A549 (cell line): ENCODE measurements around the gene MLX. TPM values are rescaled to one million over a fixed set of nuclear protein-coding genes. Genes with fewer than 3 reads are reported as not detected.

Experiments
- ATAC-seq, 2 experiments: fragments of 200-7000 bp in 1 of 2; fragments of >200 bp in 1 of 2; cut with Nextera tagmentation in 1 of 2; cut with Tn5 transposase in 1 of 2; 3 replicates each; pipeline versions ENCODE4 v1.8.0 to v1.9.1; 2018 to 2020; ENCODE audit warnings: mild to moderate bottlenecking in 1 of 2, moderate library complexity in 1 of 2
- CTCF ChIA-PET: fragments of 300-600 bp; sonication (Branson Sonifier 250); formaldehyde crosslinking; extraction: SDS; loops from one replicate; lab custom pipeline; 2021; ENCODE audit warnings: antibody characterized with exemption, inconsistent platforms; lab: Yijun Ruan, JAX
- POLR2A ChIA-PET: fragments of 350-600 bp; formaldehyde crosslinking; extraction: SDS; loops from one replicate; lab custom pipeline; 2021; ENCODE audit warnings: antibody characterized with exemption, inconsistent platforms; lab: Yijun Ruan, JAX
- DNase-seq, 2 experiments: peaks; one replicate each; pipeline versions ENCODE4 v3.0.0 to v3.0.0-alpha.2; 2011 to 2016; ENCODE audit warnings: low read depth in 1 of 2, low spot score in 1 of 2
- FAIRE-seq: peaks from 2 replicates; lab custom pipeline; 2011; peaks lifted over from hg19 to GRCh38; lab: Jason Lieb, UNC
- H3K27ac ChIP-seq, 2 experiments: fragments of >200 bp; sonication (Bioruptor Twin); formaldehyde crosslinking; 3 replicates each; pipeline ENCODE4 v1.5.1; 2016 to 2017
- H3K4me1 ChIP-seq: fragments of >200 bp; sonication (Bioruptor Twin); formaldehyde crosslinking; 3 replicates; pipeline ENCODE4 v1.6.1; 2016
- H3K4me2 ChIP-seq: fragments of >200 bp; sonication (Bioruptor Twin); formaldehyde crosslinking; 3 replicates; pipeline ENCODE4 v1.6.1; 2016
- H3K4me3 ChIP-seq: fragments of >200 bp; sonication (Bioruptor Twin); formaldehyde crosslinking; 3 replicates; pipeline ENCODE4 v1.5.1; 2016
- H3K9me3 ChIP-seq: fragments of >200 bp; sonication (Bioruptor Twin); formaldehyde crosslinking; 3 replicates; pipeline ENCODE4 v1.6.1; 2016
- BHLHE40 ChIP-seq: IDR thresholded peaks from 2 replicates; pipeline ENCODE4 v1.6.1; 2012; ENCODE audit warnings: low read depth, low read length, inconsistent platforms
- CBX2 ChIP-seq: fragments of 200-600 bp; sonication (generic); IDR thresholded peaks from 2 replicates; pipeline ENCODE4 v1.6.1; 2016; ENCODE audit warnings: low read depth, mild to moderate bottlenecking, borderline replicate concordance
- CBX8 ChIP-seq: fragments of 200-600 bp; sonication (generic); IDR thresholded peaks from 2 replicates; pipeline ENCODE4 v1.6.1; 2016
- CTCF ChIP-seq: fragments of >200 bp; sonication (Bioruptor Twin); formaldehyde crosslinking; IDR thresholded peaks from 3 replicates; pipeline ENCODE4 v1.5.1; 2016
- E2F6 ChIP-seq: IDR thresholded peaks from 2 replicates; pipeline ENCODE4 v1.6.1; 2012; ENCODE audit warnings: low read depth, borderline replicate concordance
- EHF ChIP-seq: fragments of 250-450 bp; sonication (Bioruptor Pico); IDR thresholded peaks from 2 replicates; pipeline ENCODE4 v1.5.0; 2020; ENCODE audit warnings: mild to moderate bottlenecking
- EHMT2 ChIP-seq: fragments of 200-600 bp; sonication (generic); IDR thresholded peaks from 2 replicates; pipeline ENCODE4 v1.6.1; 2016; ENCODE audit warnings: antibody characterized with exemption, low read depth, mild to moderate bottlenecking, moderate library complexity
- ESRRA ChIP-seq: fragments of 150-350 bp; IDR thresholded peaks from 2 replicates; pipeline ENCODE4 v1.6.1; 2014; ENCODE audit warnings: mild to moderate bottlenecking, low read length, borderline replicate concordance
- FOXS1 ChIP-seq: fragments of 250-450 bp; sonication (Bioruptor Pico); IDR thresholded peaks from 2 replicates; pipeline ENCODE4 v1.5.0; 2020; ENCODE audit warnings: mild to moderate bottlenecking, moderate library complexity
- HOXB13 ChIP-seq: fragments of 250-450 bp; sonication (Bioruptor Pico); IDR thresholded peaks from 2 replicates; pipeline ENCODE4 v1.5.0; 2020; ENCODE audit warnings: low read depth, mild to moderate bottlenecking, moderate library complexity
- HOXB5 ChIP-seq: fragments of 250-450 bp; sonication (Bioruptor Pico); IDR thresholded peaks from 2 replicates; pipeline ENCODE4 v1.5.0; 2020; ENCODE audit warnings: mild to moderate bottlenecking, moderate library complexity
- JUNB ChIP-seq: fragments of >200 bp; sonication (Bioruptor Twin); formaldehyde crosslinking; IDR thresholded peaks from 2 replicates; pipeline ENCODE4 v1.6.1; 2016
- KDM1A ChIP-seq: fragments of 200-600 bp; sonication (generic); IDR thresholded peaks from 2 replicates; pipeline ENCODE4 v1.6.1; 2016; ENCODE audit warnings: low read depth, mild to moderate bottlenecking
- KDM5A ChIP-seq: fragments of 200-600 bp; sonication (generic); IDR thresholded peaks from 2 replicates; pipeline ENCODE4 v1.6.1; 2016; ENCODE audit warnings: antibody characterized with exemption, mild to moderate bottlenecking
- MAFK ChIP-seq: fragments of 450-650 bp; IDR thresholded peaks from 2 replicates; pipeline ENCODE4 v1.6.1; 2014; ENCODE audit not compliant: partially characterized antibody
- MAX ChIP-seq: IDR thresholded peaks from 2 replicates; pipeline ENCODE4 v1.6.1; 2012
- MYC ChIP-seq: IDR thresholded peaks from 2 replicates; pipeline ENCODE4 v1.6.1; 2012; ENCODE audit warnings: mild to moderate bottlenecking, inconsistent platforms, low read length, improper control_type of control experiment, borderline replicate concordance
- NPAS2 ChIP-seq: fragments of 250-450 bp; sonication (Bioruptor Pico); IDR thresholded peaks from 2 replicates; pipeline ENCODE4 v1.8.0; 2022; ENCODE audit warnings: mild to moderate bottlenecking, moderate library complexity, borderline replicate concordance
- PHF8 ChIP-seq: fragments of 200-600 bp; sonication (generic); IDR thresholded peaks from 2 replicates; pipeline ENCODE4 v1.6.1; 2016; ENCODE audit warnings: low read depth, mild to moderate bottlenecking, antibody characterized with exemption, moderate library complexity, borderline replicate concordance
- POLR2A ChIP-seq: IDR thresholded peaks from 2 replicates; pipeline ENCODE4 v1.6.1; 2012; ENCODE audit warnings: mild to moderate bottlenecking, low read length
- RARB ChIP-seq: fragments of 250-450 bp; sonication (Bioruptor Pico); IDR thresholded peaks from 2 replicates; pipeline ENCODE4 v1.8.0; 2021; ENCODE audit warnings: mild to moderate bottlenecking, moderate library complexity
- RFX5 ChIP-seq: fragments of 450-650 bp; IDR thresholded peaks from 2 replicates; pipeline ENCODE4 v1.7.1; 2014; ENCODE audit warnings: antibody characterized with exemption, mild to moderate bottlenecking, moderate library complexity
- RNF2 ChIP-seq: fragments of 200-600 bp; sonication (generic); IDR thresholded peaks from 2 replicates; pipeline ENCODE4 v1.6.1; 2016; ENCODE audit warnings: low read depth, mild to moderate bottlenecking, antibody characterized with exemption, moderate library complexity, borderline replicate concordance
- TFCP2L1 ChIP-seq: fragments of 250-450 bp; sonication (Bioruptor Pico); IDR thresholded peaks from 2 replicates; pipeline ENCODE4 v1.5.0; 2021; ENCODE audit warnings: mild to moderate bottlenecking
- TP53 ChIP-seq: fragments of 250-450 bp; sonication (Bioruptor Pico); IDR thresholded peaks from 2 replicates; pipeline ENCODE4 v1.5.0; 2021; ENCODE audit warnings: mild to moderate bottlenecking, moderate library complexity
- ZFP36 ChIP-seq: fragments of 450-650 bp; IDR thresholded peaks from 2 replicates; pipeline ENCODE4 v1.6.1; 2014; ENCODE audit warnings: borderline replicate concordance; ENCODE audit not compliant: partially characterized antibody
- WGBS: methylation state at CpG from one replicate; pipeline ENCODE4 v1.1.6; 2017; ENCODE audit errors: missing lambda C conversion rate; 5-methylcytosine and 5-hydroxymethylcytosine counted together
- polyA plus RNA-seq, 4 experiments: library from polyadenylated mRNA; depleted of rRNA in 3 of 4; stranded (reverse); fragments of >200 nt; fragmentation: RNase III in 1 of 4; extraction: RNeasy Plus Mini Kit Qiagen cat#74134 plus additional on column Dnase treatment in 1 of 4; gene quantifications; 2 replicates in 3 of 4; 3 replicates in 1 of 4; pipeline ENCODE4 v1.2.3, GENCODE V29; 2011 to 2017

MLX gene
- polyA plus RNA-seq, 2 of the 4 experiments (the other 2 are of a cell fraction) = 46.3 to 48.0 TPM

- FAIRE-seq (no peak), DNase-seq (peak in 1 of 2 experiments; percentile 66), ATAC-seq (peak; percentile 19 to 39; a peak in 4 of 6 replicates)
- Histone ChIP-seq H3K27ac (peak overlapping the region; percentile 91 to 97), H3K9me3 (no peaks in the 10 kb centered on the region), H3K4me1 (peaks cover 27% of the 10 kb centered on the region), H3K4me3 (peak overlapping the region; percentile 91), H3K4me2 (peak overlapping the region; percentile 86)
- ChIA-PET CTCF (interaction anchor here (0.9 to 9.3 kb wide), 4 partner anchors 9 to 177 kb away, joined by 3 to 120 read pairs (median 5); partner anchors contain the start of gene PSMC3IP), POLR2A (interaction anchor here (1.3 kb wide), 1 partner anchor 15 kb away, joined by 3 read pairs; no protein-coding TSS in a partner anchor)
- WGBS = 6% methylated on average over 42 of the region's 48 CpGs
- peak; percentile 27; the same call in 1 of the 2 replicates for TF ChIP-seq PHF8
- TF ChIP-seq CBX2 = no peak
- TF ChIP-seq KDM5A = peak; percentile 59; the same call in 1 of the 2 replicates
- no peak for TF ChIP-seq ZFP36
- no peak for TF ChIP-seq NPAS2 (CRISPR knock-in tag)
- TF ChIP-seq RFX5 = no peak
- TF ChIP-seq BHLHE40 = no peak
- TF ChIP-seq CTCF = no peak
- TF ChIP-seq FOXS1 = no peak
- no peak for TF ChIP-seq EHMT2
- 0 out of 2 replicates have a peak, but pooled peaks have one; percentile 21 for TF ChIP-seq MYC
- no peak for TF ChIP-seq MAFK
- TF ChIP-seq RNF2 = no peak
- TF ChIP-seq E2F6 = peak; percentile 14; the same call in 1 of the 2 replicates
- TF ChIP-seq KDM1A = no peak
- 0 out of 2 replicates have a peak, but pooled peaks have one; percentile 20 for TF ChIP-seq TP53 (CRISPR knock-in tag)
Observed at GRCh38 chr17:42562388-42563142, 4.3 kb upstream of the MLX start.

GRCh38 chr17:42563143-42563509 is 3.8 kb upstream of the MLX start:
- 73% methylated on average over 10 of the region's 14 CpGs for WGBS
- Histone ChIP-seq H3K9me3 (no peaks in the 10 kb centered on the region), H3K4me1 (peaks cover 31% of the 10 kb centered on the region), H3K4me2 (peak overlapping the region; percentile 86), H3K27ac (peak overlapping the region; percentile 91 to 97), H3K4me3 (peak overlapping the region; percentile 91)
- ChIA-PET POLR2A (interaction anchor here (1.3 kb wide), 1 partner anchor 15 kb away, joined by 3 read pairs; no protein-coding TSS in a partner anchor), CTCF (interaction anchor here (0.6 to 9.3 kb wide), 7 partner anchors 8 to 653 kb away, joined by 3 to 120 read pairs (median 4); partner anchors contain the start of gene PSMC3IP)
- no peak for TF ChIP-seq HOXB5 (CRISPR knock-in tag)
- no peak for TF ChIP-seq CBX2
- TF ChIP-seq KDM1A = no peak
- no peak for TF ChIP-seq HOXB13 (CRISPR knock-in tag)
- no peak for FAIRE-seq
- no peak for ATAC-seq
- DNase-seq = no peak

- Histone ChIP-seq H3K27ac (peak overlapping the region; percentile 91 to 97; a peak in 3 of 6 replicates), H3K4me2 (peak overlapping the region; percentile 86), H3K9me3 (no peaks in the 10 kb centered on the region), H3K4me1 (peaks cover 35% of the 10 kb centered on the region), H3K4me3 (peak overlapping the region; percentile 91)
- no peak for FAIRE-seq
- no peak for DNase-seq
- CTCF ChIA-PET = interaction anchor here (0.6 to 9.3 kb wide), 8 partner anchors 8 to 653 kb away, joined by 3 to 120 read pairs (median 4); partner anchors contain the start of gene PSMC3IP
- POLR2A ChIA-PET = no interaction called here
- 57% methylated on average over 1 of the region's 1 CpG for WGBS
- no peak for ATAC-seq
- TF ChIP-seq EHF (CRISPR knock-in tag) (no peak), CTCF (no peak), TP53 (CRISPR knock-in tag) (no peak), POLR2A (no peak), MAX (no peak), MYC (no peak), ESRRA (no peak), RFX5 (no peak), RARB (CRISPR knock-in tag) (no peak), JUNB (no peak), CBX8 (no peak), TFCP2L1 (CRISPR knock-in tag) (no peak)
Observed at GRCh38 chr17:42563543-42563942, 3.4 kb upstream of the MLX start.
